Measurements from ENCODE around the gene KHDRBS2. TPM values are rescaled to one million over a fixed set of nuclear protein-coding genes. Genes with fewer than 3 reads are reported as not detected.

The KHDRBS2 gene
- total RNA-seq, 1 experiment from 2014 or later = not detected

- TF ChIP-seq CTCF (conservative IDR thresholded peaks at IDR 0.05) (no peak), EZH2 (IDR thresholded peaks at IDR 0.05; ENCODE audit: low read depth) (no peak)
- DNase-seq = no peak
- Histone ChIP-seq H3F3A (ENCODE audit: insufficient read depth, low read depth) (no peaks in the 10 kb centered on the region), H3K27ac (no peak overlapping the region), H4K20me1 (ENCODE audit: insufficient read depth) (no peaks in the 10 kb centered on the region), H3K9me3 (ENCODE audit: insufficient read depth, low read depth) (no peaks in the 10 kb centered on the region), H3K27me3 (ENCODE audit: insufficient read depth, low read depth) (no peaks in the 10 kb centered on the region), H3K9me2 (ENCODE audit: insufficient read depth) (no peaks in the 10 kb centered on the region), H3K4me3 (no peak overlapping the region), H3K79me2 (ENCODE audit: low read depth) (no peaks in the 10 kb centered on the region), H2AFZ (no peak overlapping the region), H3K4me1 (replicated peaks; ENCODE audit: insufficient read depth) (no peaks in the 10 kb centered on the region), H3K4me2 (no peak overlapping the region), H3K36me3 (ENCODE audit: low read depth) (no peaks in the 10 kb centered on the region)
- BruUV-seq (replicated peaks) = no TSS peak
- ChIA-PET POLR2A (ENCODE audit: unreplicated experiment) (no interaction called here), CTCF (no interaction called here)
- intact Hi-C loops (cut with micrococcal nuclease; ENCODE audit: unreplicated experiment) = loop anchor here (5.0 kb wide), 1 partner anchor 45 kb away; no protein-coding TSS in a partner anchor
Measured at GRCh38 chr6:62192593-62192992, 93.4 kb downstream of the KHDRBS2 start.

GRCh38 chr6:62175195-62175594 lies 110.8 kb downstream of the KHDRBS2 start:
- Histone ChIP-seq H3K27ac (no peak overlapping the region), H3K4me3 (no peak overlapping the region), H4K20me1 (ENCODE audit: insufficient read depth) (no peaks in the 10 kb centered on the region; the same call in 1 of the 2 replicates), H3F3A (ENCODE audit: insufficient read depth, low read depth) (no peaks in the 10 kb centered on the region), H3K27me3 (ENCODE audit: insufficient read depth, low read depth) (no peaks in the 10 kb centered on the region), H3K9me2 (ENCODE audit: insufficient read depth) (peaks cover 4% of the 10 kb centered on the region; the same call in 1 of the 2 replicates), H3K9me3 (ENCODE audit: insufficient read depth, low read depth) (no peaks in the 10 kb centered on the region), H3K36me3 (ENCODE audit: low read depth) (no peaks in the 10 kb centered on the region), H3K79me2 (ENCODE audit: low read depth) (no peaks in the 10 kb centered on the region), H2AFZ (no peak overlapping the region), H3K4me2 (no peak overlapping the region), H3K4me1 (replicated peaks; ENCODE audit: insufficient read depth) (no peaks in the 10 kb centered on the region)
- BruUV-seq (replicated peaks) = no TSS peak
- ChIA-PET POLR2A (ENCODE audit: unreplicated experiment) (no interaction called here), CTCF (no interaction called here)
- TF ChIP-seq EZH2 (IDR thresholded peaks at IDR 0.05; ENCODE audit: low read depth) (no peak), CTCF (conservative IDR thresholded peaks at IDR 0.05) (no peak)
- no peak for DNase-seq
- intact Hi-C loops (cut with micrococcal nuclease; ENCODE audit: unreplicated experiment) = no loop called here

- H3K27ac ChIP-seq = no peak overlapping the region
- DNase-seq = no peak
- H3K27me3 ChIP-seq (ENCODE audit: insufficient read depth, low read depth) = no peaks in the 10 kb centered on the region
- no TSS peak for BruUV-seq (replicated peaks)
- H3K4me3 ChIP-seq = no peak overlapping the region
- H3K4me2 ChIP-seq = no peak overlapping the region
- POLR2A ChIA-PET (ENCODE audit: unreplicated experiment) = no interaction called here
- H3F3A ChIP-seq (ENCODE audit: insufficient read depth, low read depth) = no peaks in the 10 kb centered on the region
- peaks cover 4% of the 10 kb centered on the region; the same call in 1 of the 2 replicates for H3K9me2 ChIP-seq (ENCODE audit: insufficient read depth)
- TF ChIP-seq CTCF (conservative IDR thresholded peaks at IDR 0.05) (no peak), EZH2 (IDR thresholded peaks at IDR 0.05; ENCODE audit: low read depth) (no peak)
- CTCF ChIA-PET = no interaction called here
- H3K9me3 ChIP-seq (ENCODE audit: insufficient read depth, low read depth) = no peaks in the 10 kb centered on the region
- no peaks in the 10 kb centered on the region for H3K36me3 ChIP-seq (ENCODE audit: low read depth)
- no peaks in the 10 kb centered on the region; the same call in 1 of the 2 replicates for H4K20me1 ChIP-seq (ENCODE audit: insufficient read depth)
- no peak overlapping the region for H2AFZ ChIP-seq
- H3K4me1 ChIP-seq (replicated peaks; ENCODE audit: insufficient read depth) = no peaks in the 10 kb centered on the region
- no peaks in the 10 kb centered on the region for H3K79me2 ChIP-seq (ENCODE audit: low read depth)
- intact Hi-C loops (cut with micrococcal nuclease; ENCODE audit: unreplicated experiment) = no loop called here
Measured at GRCh38 chr6:62174548-62174947, 111.5 kb downstream of the KHDRBS2 start.

Measured in PC-9 (cell line).